Dedifferentiated amniotic fluid mesenchymal stem cell (primary cell): ENCODE results near the gene ADAMTS18.

Experiments
- DNase-seq: peaks from one replicate; pipeline ENCODE4 v3.0.0-alpha.2; 2016; ENCODE audit errors: extremely low spot score

ADAMTS18 gene

DNA sequence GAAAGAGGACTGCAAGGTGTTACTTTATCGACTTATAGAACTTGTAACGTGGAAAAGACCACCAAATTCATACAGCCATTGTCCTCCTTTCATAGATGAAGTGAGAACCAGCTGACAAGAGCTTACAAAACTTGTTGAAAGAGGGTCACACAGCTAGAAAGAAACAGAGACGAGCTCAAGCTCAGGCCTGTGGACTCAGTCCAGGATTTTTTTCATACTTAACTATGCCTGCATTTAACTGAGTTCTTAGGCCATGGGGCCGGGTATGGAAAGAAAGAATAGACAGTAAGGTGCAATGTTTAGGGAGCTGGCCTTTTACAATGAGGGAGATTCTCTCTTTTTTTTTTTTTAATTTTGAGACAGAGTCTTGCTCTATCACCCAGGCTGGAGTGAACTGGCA lies 106.1 kb downstream of the ADAMTS18 start:
- no peak for DNase-seq

DNA sequence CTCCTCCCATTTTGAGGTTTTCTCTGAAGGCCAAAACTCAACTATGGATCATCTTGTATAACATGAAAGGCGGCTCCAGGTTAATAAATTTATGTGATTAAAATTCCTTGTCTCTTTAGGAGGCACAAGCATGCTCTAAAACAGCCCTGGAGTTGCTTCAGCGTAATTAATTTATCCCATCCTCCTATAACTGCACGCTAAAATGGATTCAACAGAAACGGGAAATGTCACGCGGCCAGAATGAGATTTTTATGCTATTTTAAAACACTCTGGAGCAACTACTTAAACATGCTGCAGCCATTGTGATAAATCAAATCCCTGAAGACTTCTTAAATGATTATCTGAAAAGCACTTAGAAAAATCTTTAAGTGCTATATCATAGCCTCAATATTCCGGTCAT lies 106.6 kb downstream of the ADAMTS18 start:
- DNase-seq, result no peak

DNA sequence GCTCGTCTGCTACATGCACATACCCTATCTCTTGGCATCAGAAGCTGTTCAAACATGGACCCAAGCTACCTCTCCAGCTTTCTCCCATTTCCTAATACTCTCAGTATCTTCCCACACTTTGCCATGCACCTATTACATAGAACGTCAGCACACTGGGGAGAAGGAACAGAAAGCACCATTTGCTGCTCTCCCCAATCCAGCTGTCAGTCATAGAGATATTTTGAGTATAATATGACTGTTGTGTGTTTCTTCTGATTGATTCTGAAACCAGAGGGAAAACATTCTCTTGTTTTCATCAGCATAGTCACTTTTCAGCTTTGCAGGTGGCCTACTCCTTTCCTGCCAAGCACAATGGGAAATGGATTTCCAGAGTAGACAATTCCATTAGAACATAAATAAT lies 107.1 kb downstream of the ADAMTS18 start:
- DNase-seq, result no peak

DNA sequence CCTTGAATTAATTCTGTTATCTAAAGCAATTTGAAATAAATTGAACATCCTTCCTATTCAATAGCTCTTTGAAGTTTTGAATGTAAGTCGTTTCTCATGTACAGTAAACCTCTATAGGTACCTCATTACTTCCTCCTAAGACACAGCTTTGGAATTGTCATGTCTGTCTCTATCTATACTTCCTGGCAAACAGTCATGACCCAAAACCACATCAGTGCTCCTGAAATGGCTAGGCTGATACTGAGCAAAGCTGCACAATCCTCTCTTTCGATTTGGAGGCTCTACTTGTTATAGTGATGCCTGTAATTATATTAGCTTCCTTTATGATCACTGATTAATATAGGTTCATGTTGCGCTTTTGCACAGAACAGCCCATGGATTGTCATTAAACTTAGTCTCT lies 110.1 kb downstream of the ADAMTS18 start:
- DNase-seq, result no peak

DNA sequence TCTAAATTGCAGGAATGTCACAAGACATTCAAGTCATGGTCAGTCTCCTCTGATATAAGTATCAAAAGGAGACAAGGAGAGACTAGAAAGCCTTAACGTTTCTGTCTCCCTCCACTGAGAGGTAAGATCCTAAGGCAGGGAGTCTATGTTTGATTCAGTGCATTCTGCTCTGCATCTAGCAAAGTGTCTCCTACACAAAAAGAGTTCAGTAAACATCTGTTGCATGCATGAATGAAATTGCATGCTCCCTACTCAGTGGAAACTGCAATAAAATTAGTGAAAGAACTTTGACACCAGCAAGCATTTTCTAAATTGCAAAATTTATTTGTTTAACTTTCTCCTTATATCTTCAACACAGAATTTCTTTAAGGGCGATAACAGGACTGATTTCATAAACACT lies 111.1 kb downstream of the ADAMTS18 start:
- no peak for DNase-seq

DNA sequence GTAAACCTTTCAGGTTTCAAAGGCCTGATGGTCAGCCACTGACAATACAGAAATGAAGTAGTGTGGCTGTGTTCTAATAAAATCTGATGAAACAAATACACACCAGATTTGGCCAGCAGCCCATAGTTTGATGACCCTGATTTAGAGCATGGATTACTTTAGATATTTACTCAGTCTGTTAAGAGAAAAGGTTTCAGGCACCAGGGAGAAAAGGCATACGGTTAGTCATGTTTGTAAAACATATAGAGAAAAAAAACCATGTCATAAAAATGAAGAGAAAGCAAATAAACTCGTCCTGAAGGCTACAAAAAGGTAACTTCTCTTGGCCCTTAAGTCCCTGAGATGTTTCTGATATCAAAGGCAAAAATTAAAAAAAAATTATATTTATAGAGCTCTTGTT lies 112.1 kb downstream of the ADAMTS18 start:
- DNase-seq, result no peak

DNA sequence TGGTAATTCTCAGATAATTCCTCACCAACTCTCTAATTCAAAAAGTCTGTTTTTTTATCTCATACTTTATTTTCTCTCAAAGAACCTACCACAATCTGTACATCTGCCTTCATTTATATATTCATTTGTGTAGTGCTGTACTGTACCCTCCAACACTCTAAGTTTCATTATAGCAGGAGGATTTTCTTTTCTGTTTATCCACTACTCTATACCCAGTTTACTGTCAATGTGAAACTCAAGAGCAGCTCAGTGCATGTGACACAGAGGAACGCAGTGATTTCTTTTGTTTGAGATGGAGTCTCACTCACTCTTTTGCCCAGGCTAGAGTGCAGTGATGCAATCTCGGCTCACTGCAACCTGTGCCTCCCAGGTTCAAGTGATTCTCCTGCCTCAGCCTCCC lies 117.8 kb downstream of the ADAMTS18 start:
- DNase-seq, result no peak

DNA sequence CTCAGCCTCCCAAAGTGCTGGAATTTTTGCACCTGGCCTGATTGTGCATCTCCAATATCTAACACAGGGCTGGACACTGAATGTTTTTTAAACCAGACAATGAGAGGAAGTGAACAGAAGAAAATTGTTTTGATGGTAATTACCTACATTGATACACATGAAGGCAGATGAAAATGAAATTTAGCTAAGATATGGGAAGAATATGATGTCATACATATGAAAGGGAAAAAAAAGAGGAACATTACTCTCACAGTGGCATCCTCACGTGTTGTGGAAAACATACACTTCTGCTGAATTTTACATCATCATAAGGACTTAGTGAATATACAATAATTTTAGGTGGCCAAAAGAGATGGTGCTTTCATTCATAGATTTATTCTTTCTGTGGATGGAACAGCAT lies 124.0 kb downstream of the ADAMTS18 start:
- no peak for DNase-seq

DNA sequence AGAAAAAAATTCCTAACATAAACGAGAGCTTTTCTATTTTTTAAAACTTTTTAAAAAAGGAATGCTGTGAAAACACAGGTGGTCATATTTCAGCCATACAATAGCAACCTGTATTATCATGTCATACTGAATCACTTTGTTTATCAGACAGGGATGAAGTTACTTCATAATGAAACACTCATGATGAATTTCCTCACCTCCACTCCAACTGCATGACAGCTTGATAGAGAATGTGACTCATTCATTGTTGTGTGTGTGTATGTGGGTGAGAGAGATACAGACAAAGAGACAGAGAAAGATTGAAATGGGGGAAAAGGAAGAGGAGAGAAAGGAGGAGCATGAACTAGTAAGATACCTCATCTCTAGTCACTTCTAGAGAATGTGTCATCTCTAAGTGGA lies 126.7 kb downstream of the ADAMTS18 start:
- DNase-seq, result no peak

DNA sequence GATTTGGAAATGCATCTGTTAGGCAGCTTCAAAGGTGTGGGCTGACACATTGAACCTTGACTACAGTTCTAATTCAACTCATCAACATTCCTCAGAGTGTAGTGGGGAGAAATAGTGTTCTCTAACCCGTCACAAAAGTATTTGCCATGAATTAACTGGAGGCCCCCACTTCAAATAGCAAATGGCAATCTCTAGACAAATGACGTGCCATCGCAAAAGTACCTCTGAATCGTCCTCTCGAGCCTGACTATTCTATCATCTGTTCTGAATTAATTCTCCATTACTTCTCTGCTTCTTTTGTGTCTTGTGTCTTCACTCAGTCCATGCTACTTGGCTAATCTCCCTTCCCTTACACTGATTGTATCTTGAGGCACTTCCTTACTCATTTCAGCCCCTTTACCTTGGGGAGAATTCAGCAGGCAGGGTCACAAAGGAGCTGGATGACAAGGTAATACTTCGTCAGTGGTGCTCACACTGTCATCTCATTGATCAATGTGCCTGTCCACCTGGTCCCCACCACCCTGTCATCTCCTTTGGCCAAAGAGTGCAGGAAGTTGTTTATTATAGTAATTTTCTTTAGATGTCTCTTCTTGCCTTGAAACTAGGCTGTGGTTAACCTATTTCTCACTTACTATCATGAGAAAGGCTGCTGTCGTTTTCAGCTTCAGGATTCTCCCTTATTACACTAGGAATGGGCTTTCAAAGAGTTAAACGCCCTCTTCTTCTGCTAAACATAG lies 127.2 kb downstream of the ADAMTS18 start:
- DNase-seq, result no peak

DNA sequence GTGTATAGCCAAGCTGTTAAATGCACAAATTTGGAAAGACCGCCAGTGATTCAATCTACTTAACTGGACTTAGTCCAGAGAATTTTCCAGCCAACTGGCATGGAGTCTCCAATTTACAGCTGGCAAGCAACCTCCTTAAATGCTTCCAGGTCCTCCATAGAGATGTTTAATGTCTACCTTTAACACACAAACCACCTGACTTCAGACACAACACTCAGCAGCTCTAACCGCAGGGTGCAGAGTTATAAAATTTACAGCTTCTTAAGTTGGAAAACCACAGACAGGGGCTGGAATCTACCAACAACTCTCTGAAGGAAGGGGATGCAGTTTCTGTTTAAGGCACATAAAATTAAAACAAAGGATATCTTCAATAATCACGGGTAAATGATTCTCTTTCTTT lies 128.8 kb downstream of the ADAMTS18 start:
- DNase-seq, result no peak

DNA sequence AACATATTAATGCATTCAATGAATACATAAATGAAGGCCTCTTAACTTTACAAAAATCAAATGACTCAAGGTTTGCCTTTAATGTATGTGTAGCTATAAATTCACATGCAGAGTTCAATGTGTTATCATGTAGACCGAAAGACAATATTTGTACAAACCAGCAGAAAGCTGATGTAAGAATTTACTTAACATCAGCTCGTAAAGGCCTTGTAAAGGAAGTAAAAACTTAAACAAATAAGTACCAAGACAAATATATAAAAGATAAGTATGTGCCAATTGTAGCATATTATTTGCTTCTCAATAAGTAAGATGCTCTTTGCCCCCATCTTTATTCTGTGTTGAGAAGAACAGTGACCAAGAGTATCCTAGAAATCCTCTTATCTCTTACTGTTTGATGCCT lies 130.0 kb downstream of the ADAMTS18 start:
- DNase-seq, result no peak

DNA sequence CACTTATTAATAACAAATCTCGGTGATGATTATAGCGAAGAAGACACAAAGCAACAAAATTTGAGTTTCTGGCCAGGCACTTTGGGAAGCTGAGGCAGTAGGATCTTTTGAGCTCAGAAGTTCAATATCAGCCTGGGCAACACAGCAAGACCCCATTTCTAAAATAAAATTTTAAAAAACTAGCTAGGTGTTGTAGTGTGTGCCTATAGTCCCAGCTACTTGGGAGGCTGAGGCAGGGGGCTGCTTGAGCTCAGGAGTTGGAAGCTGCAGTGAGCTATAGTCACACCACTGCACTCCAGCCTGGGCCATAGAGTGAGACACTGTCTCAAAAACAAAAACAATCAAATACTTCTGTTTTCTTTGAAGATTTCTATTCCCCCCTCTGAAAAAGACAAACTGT lies 130.7 kb downstream of the ADAMTS18 start:
- DNase-seq, result no peak

DNA sequence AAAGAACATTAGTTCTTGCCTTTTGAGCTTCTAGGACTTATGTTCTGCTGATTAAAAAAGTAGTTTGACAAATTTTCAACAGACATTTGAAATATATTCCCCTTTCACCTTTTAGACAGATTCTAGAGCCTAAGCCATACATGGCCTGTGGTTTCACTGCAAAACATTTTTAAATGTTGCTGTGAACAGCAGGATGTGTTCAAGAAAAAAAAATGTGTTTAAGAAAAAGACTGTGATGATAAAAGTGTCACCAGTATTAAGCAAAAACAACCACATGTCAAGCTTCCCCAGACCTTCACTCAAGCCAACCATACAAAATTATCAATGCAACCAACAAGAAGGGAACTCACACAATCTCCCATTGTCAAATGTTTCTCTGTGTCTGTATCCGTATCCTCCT lies 132.2 kb downstream of the ADAMTS18 start:
- no peak for DNase-seq

DNA sequence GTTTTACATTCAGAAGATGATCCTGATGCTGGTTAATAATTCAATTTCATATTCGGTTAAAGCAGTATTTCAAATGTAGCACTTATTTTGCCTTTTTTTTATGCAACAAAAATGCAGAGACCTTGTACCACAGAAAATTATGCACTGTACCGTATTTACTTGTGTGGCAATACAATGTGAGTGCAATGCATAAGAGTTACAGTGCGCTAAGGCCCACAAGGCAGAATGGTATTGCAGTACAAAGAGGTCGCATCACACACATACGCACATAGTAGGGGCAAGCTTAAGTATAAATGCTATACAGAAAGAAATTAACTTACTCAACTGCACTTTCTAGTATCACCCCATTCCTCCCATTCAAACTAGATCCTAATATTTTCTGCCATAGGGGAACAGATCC lies 132.6 kb downstream of the ADAMTS18 start:
- DNase-seq, result no peak

DNA sequence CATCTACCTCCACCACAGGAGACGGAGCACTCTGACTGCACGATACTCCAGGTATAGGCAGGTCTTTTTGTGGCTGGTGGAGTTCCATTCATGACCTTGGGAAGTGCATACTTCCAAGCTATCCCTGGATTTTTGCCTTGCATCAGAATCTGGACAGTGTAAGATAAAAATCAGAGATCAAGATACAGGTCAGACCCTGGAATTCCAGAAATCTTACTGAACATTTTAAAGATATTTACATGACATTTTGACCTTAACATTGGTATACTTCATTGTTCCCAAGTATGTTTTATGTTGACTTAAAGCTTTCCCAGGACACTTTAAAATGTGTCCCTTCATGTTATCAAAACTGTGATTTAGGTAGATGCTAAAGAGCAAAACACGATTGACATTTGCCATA lies 134.6 kb downstream of the ADAMTS18 start:
- no peak for DNase-seq

DNA sequence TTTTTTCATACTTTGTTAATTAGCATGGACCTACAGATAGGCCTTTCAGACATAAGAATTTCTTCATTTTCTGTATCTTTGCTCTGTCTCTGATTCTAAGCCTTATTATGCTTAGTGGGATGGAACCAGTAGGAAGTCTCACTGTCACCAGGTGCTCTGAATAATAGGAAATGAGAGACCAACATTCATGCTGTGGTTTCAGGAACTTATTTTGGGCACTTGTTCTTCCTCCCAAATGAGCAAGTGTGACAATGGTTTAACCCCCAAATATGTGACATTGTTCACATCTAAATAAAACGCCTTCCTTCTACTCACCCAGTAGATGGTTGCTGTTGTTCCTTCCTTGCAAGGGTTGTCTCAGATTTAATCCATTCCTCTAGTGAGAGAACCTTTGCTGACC lies 135.4 kb downstream of the ADAMTS18 start:
- DNase-seq, result no peak

DNA sequence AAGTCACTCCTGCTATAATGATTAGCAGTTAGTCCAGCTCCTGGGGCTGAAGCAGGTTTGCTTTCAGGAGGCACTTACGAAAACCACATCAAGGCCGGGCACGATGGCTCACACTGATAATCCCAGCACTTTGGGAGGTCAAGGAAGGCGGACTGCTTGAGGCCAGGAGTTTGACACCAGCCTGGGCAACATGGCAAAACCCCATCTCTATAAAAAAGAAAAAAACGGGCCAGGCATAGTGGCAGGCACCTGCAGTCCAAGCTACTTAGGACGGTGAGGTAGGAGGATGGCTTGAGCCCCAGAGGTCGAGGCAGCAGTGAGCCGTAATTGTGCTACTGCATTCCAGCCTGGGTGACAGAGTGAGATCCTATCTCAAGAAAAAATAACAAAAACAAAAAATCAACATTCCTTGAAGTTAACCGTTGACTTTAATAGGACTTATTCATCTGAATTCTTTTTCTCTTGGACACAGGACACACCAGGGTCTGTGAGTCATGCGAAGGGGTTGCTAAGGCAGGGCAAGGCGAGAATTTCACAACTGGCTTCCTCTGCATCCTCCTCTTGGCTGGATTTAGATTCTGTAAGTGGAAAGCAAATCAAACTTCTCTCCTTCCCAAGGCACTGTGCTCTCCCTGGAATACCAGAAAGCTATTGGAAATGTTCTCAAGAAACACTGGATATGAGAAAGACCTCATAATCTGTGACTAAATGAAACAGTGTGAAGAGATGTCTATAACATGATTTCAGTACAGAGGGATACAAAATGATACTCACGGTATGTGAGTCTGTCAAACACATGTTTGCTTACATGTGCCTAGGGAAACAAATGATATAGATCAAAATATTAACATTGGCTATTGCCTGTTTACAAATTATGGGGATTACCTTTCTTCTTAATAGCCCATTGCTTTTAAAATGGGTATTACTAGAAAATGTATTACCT lies 136.1 kb downstream of the ADAMTS18 start:
- DNase-seq, result peak; percentile 24

DNA sequence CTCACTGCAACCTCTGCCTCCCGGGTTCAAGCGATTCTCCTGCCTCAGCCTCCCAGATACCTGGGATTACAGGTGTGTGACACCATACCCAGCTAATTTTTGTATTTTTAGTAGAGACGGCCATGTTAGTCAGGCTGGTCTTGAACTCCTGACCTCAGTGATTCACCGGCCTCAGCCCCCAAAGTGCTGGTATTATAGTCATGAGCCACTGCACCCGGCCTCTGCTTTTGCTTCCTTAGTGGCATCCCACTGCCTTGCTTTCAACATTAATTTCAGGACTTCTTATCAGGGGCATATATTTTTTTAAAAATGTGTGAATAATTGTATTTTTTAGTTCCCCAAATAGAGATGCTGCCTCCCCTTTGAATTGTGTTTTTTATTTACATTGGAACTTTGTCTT lies 136.8 kb downstream of the ADAMTS18 start:
- DNase-seq, result no peak

DNA sequence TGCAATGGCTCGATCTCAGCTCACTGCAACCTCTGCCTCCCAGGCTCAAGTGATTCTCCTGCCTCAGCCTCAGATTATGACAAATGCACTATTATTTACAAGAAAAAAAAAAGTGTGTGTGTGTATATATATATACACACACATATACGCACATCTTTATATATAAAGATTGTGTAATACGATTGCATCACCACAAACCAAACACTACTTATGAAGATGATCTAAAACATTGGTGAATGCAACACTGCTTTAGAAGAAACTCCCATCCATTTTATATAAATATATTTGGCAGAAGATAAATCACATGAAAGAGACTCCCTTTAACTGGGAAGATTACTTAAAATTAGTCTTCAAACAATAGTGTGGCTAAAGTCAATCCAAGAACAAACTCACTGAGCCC lies 138.9 kb downstream of the ADAMTS18 start:
- DNase-seq, result no peak

DNA sequence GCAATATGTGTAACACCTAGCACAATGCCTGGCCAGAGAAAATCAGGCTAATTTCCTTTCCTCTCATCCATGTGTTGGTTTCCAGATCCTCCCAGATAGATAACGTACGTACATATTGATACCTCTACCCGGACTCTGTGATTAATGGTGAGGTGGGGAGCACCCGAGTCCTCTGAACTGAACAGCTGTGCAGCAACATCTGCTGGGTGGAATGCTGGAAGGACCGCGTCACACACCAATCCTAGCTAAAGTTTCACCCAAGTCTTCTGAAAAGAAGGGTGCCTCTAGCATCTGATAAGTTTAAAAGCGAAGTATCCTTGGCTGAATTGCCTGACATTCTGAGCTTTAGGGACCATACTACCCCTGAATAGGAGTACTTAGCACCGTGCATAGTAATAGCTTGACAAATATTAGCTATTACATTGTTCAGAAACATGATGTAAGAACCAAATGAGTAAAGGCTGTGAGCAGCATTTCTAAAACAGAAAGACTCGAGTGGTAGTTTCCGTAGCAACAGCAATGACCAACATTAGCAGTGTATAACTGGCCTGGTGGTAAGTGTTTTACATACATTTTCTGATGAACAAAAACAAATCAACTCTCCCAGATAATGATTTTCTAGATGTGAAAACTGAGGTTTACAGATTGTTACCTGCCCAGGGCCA lies 144.3 kb downstream of the ADAMTS18 start:
- no peak for DNase-seq

DNA sequence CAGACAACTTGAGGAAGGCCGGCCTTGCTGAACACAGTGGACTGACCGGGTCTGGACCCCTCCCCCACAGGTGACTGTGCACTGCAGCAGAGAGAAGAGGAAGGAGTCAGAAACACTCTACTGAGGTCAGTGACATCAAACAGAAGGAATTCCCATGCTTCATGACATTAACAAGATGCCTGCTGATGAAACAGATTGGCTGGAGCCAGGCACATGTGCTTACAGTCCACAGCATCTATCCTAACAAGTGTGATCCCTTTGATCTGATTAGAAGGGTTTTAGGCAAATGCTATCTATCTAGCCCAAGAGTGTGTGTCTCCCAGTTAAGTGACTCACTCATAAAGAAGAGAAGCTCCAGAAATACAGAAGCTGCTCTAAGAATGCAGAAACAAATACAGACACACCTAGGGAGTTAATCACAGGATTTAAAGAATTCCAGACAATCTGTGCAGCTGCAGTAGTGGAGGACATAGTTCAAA lies 145.5 kb downstream of the ADAMTS18 start:
- DNase-seq, result no peak

DNA sequence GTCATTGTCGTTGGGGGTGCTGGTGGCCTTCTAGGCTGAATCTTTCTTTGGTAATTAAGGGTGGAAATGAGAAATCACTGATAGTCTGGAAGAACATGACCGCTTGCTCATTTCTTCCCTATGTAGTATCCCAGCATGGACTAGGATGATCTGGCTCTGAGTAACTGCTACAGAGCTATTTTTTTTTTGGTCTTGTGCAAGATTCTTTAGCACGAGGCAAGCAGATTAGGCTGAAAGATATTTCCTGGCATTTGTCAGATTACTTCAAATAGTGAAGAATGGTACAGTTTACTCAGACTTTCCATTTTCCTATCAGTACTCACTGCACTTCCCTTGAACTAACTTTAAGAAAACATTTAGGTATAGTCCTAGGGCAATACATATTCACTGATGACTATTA lies 146.6 kb downstream of the ADAMTS18 start:
- DNase-seq, result no peak
